ENCODE measurements around the gene AP1AR.
A peak's percentile ranks its signal among the peaks of the same experiment; 100 is the strongest.

DNA sequence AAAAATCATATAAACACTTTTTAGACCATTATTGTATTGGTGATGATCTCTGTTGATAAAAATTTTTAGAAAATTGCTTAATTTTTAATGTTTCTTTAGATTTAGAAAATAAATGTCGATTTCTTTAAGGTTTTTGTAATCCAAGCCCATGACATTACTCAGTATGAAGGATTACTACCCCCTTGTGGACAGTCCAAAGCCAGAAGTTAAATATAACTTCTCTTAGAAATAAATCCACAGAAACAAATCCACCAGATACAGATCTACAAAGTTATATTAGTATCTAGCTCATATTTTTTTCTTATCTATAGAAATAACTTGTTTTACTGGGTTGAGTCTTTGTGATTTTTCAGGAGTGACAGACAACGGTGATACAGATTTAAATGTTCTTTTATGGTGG, 35.2 kb downstream of the AP1AR start:
- TF ChIP-seq, protein P1, sequence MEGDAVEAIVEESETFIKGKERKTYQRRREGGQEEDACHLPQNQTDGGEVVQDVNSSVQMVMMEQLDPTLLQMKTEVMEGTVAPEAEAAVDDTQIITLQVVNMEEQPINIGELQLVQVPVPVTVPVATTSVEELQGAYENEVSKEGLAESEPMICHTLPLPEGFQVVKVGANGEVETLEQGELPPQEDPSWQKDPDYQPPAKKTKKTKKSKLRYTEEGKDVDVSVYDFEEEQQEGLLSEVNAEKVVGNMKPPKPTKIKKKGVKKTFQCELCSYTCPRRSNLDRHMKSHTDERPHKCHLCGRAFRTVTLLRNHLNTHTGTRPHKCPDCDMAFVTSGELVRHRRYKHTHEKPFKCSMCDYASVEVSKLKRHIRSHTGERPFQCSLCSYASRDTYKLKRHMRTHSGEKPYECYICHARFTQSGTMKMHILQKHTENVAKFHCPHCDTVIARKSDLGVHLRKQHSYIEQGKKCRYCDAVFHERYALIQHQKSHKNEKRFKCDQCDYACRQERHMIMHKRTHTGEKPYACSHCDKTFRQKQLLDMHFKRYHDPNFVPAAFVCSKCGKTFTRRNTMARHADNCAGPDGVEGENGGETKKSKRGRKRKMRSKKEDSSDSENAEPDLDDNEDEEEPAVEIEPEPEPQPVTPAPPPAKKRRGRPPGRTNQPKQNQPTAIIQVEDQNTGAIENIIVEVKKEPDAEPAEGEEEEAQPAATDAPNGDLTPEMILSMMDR (IDR thresholded peaks at IDR 0.05; ENCODE audit: low read length) = peak; percentile 46
- no peak for TF ChIP-seq EZH2 (IDR thresholded peaks at IDR 0.05; ENCODE audit: borderline replicate concordance, low read length)

Measured in OCI-LY1 (cell line).